Measurements from ENCODE around the gene MCM3AP.
A peak's percentile ranks its signal among the peaks of the same experiment; 100 is the strongest.
"Not testable (repeated sequence)": the region's sequence is repeated elsewhere in the genome, so short reads cannot be mapped to it uniquely, and the experiment has no call there.

The MCM3AP gene

GRCh38 chr21:46311568-46311967 lies 26.2 kb upstream of the MCM3AP start:
- DNase-seq (ENCODE audit: low read depth in 2 of 2) = no peak

GRCh38 chr21:46310260-46310659 lies 24.8 kb upstream of the MCM3AP start:
- not testable (repeated sequence) for DNase-seq (ENCODE audit: low read depth in 2 of 2)

GRCh38 chr21:46308431-46308830 lies 23.0 kb upstream of the MCM3AP start:
- no peak for DNase-seq (ENCODE audit: low read depth in 2 of 2)

DNA sequence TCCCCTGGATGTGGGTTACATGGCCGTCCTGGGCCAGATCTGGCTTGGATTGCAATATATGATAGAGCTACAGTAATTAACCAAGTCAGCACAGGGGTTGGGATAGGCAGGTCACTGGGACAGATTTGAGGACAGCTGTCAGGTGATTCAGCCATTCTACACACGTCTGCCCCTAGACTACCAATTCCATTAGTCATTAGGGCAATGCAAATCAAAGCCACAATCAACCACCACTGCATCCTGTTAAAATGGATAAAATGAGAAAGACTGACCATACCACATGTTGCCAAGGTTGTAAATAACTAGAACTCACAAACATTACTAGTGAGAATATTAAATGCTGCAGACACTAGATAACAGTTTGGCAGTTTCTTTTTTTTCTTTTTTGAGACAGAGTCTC lies 22.2 kb upstream of the MCM3AP start:
- DNase-seq (ENCODE audit: low read depth in 2 of 2) = no peak

DNA sequence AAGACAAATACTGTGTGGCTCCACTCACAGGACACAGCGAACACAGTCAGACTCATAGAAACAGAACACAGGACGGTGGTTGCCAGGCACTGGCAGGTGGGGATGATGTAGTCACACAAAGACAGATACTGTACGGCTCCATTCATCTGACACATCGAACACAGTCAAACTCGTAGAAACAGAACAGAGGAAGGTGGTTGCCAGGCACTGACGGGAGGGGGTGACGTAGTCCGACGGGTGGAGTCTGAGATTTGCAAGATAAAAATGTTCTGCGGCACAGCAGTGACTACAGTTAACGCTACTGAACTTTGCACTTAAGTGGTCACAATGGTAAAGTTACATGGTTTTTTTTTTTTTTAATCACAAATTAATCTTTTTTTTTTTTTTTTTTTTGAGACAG lies 19.5 kb upstream of the MCM3AP start:
- DNase-seq (ENCODE audit: low read depth in 2 of 2) = no peak

DNA sequence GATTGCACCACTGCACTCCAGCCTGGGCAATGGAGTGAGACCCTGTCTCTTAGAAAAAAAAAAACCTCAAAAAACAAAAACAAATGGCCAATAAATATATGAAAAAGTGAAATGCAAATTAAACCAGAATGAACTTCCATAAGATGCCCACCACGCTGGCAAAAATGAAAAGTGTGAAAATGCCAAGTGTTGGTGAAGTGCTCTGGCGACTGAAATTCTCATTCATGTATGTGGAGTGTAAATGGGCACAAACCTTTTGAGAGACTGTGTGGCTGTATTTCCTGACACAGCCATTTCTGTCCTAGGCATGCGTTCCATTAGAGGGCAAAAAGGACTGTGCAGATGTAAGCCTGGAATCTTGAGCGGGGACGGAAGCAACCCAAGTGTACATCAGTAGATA lies 19.0 kb upstream of the MCM3AP start:
- DNase-seq (ENCODE audit: low read depth in 2 of 2) = no peak

DNA sequence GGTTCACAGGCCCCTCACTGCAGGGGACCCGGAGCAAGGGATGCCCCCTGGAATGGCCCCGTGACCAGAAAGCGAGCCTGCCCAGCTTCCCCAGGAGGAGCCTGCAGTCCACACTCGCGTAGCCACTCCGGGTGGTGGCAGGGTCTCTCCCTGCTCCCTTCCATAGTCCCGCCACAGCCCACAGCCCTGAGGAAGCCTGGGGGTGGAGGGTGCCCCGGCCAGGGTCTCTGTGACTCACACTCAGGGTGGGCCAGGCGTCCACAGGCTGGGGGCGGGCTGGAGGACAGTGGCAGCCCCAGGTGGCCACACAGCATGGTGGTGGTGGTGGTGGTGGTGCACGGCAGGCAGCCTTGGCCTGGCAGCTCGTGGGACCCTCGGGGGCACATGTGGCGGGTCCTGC lies 16.3 kb upstream of the MCM3AP start:
- no peak for DNase-seq (ENCODE audit: low read depth in 2 of 2)

- DNase-seq (ENCODE audit: low read depth in 2 of 2) = no peak
Measured at GRCh38 chr21:46299167-46299566, 13.8 kb upstream of the MCM3AP start.

GRCh38 chr21:46297338-46298271 lies 12.2 kb upstream of the MCM3AP start:
- no peak for DNase-seq (ENCODE audit: low read depth in 2 of 2)

- DNase-seq (ENCODE audit: low read depth in 2 of 2) = peak; percentile 46 to 59
Measured at GRCh38 chr21:46295996-46296752, 10.8 kb upstream of the MCM3AP start.

- no peak for DNase-seq (ENCODE audit: low read depth in 2 of 2)
Measured at GRCh38 chr21:46295177-46295770, 9.9 kb upstream of the MCM3AP start.

GRCh38 chr21:46294647-46295176 lies 9.3 kb upstream of the MCM3AP start:
- DNase-seq (ENCODE audit: low read depth in 2 of 2) = no peak

DNA sequence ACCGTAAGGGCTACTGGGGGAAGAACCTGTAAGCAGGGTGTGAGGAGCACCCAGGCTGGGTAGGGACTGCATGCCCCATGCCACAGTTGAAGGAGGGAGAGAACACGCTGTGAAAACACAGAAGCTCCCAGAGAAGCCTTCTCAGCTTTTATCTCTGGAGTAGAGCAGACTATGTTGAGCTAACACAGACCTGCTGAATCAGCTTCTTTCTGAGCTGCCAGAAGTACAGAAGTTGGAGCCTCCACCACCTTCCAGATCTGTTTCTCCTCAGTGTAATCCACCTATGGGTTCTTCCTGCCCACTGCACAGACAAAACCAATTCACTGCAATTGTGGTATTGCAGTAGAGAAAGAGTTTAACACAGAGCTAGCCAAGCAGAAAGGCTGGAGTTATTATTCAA lies 6.2 kb upstream of the MCM3AP start:
- DNase-seq (ENCODE audit: low read depth in 2 of 2) = no peak

- no peak for DNase-seq (ENCODE audit: low read depth in 2 of 2)
Measured at GRCh38 chr21:46289655-46290179, 4.3 kb upstream of the MCM3AP start.

DNA sequence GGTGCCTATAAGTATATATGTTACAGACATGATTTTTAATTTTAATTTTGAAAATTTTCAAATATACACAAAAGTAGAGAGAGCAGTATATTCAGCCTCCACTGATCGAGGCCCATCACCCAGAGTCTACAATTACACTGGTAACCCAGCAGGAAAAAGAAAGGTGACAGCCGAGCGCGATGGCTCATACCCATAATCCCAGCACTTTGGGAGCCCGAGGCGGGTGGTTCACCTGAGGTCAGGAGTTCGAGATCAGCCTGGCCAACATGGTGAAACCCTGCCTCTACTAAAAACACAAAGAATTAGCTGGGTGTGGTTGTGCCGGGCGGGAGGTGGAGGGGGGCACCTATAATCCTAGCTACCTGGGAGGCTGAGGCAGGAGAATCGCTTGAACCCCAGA lies 2.1 kb upstream of the MCM3AP start:
- no peak for DNase-seq (ENCODE audit: low read depth in 2 of 2)

GRCh38 chr21:46286648-46287002 lies 1.2 kb upstream of the MCM3AP start:
- no peak for DNase-seq (ENCODE audit: low read depth in 2 of 2)

DNA sequence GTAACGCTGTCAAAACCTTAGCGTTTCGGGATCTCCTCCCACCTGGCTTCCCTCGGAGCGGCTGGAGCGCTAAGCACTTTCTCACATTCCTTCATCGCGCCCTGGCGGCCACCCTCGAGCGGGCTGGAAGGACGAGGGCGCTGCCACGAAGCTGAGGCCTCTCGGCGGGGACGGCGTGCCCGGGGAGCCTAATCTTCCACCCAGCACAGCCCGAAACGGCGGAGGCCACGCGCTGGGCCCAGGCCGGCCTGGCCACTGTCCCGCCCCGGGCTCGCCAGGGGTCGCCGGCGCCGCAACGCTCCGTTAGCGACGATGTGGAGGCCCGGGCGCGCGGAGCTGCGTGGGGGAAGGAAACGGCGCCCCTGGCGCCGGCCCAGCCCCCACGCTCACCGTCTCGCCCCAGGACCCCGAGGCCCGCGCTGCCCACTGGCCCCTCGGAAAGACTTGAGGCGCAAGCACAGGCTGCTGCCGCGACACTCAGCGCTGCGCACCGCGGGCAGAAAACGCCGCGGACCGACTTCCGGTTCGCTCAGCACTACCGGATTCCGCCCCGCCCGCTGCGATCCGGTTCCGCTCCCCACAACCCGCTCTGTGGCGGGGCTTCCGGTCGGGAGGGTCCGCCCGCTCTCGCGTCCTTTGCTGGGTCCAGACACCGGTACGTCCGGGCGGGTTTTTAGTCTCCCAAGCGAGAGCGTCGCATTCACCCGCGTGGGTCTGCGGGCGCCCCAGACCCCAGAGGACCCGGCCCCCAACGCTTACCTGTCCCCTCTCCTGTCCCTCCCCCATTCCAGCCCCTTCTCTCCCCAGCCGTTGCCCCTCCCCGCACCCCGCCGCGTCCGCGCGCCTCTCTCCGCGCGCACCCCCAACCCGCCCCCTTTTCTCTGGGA lies 593 bp upstream of the MCM3AP start, which contains the start of gene YBEY:
TSS of gene YBEY (plus strand) at position 582 of the 887 bp plus-strand sequence. CDS start 572 bp downstream, outside the sequence.
- DNase-seq (ENCODE audit: low read depth in 2 of 2) = peak; percentile 59 to 81

DNA sequence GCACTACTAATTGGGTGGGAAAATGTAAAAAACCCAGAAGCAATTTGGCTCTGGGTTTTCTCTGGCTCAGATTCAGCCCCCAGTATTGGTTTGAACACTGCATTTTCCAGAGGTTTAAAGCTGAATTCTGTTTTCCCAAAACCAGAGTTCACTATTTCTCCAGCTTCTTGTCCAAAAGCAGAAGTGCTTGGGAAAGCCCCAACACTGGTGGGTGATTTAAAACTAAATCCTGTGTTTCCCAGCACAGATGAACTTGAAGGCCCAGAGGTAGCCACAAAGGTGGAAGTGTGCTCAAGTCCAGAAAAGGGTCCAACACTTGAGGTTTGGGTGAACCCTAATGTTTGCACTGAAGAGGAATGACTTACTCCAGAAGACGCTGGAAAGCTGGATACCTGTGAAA lies 678 bp downstream of the MCM3AP start:
- no peak for DNase-seq (ENCODE audit: low read depth in 2 of 2)

DNA sequence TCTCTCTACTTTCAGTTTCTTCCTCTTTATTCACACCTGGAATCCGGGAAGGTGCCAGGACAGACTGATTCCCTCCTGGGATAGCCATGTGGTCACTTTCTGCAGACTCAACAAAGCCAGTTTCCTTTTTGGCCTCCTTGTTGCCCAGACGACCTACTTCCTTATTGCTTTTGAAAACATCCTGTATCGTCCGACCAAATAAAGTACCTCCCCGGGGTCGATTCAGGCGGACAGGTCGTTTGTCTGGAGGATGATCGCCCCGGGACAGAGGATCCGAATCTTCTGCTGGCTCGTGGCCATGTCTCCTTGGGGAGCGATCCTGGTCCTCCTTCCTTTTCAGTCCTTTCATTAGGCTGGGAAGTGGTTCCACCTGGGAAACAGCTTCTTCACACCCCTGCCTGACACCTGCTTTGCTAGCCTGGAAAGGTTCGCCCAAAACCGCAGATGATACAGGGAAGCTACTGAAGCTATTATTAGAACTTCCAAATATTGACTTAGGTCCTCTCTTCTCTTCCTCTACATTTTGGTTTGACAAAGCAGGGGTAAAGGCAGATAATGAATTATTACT lies 1.2 kb downstream of the MCM3AP start:
- no peak for DNase-seq (ENCODE audit: low read depth in 2 of 2)

DNA sequence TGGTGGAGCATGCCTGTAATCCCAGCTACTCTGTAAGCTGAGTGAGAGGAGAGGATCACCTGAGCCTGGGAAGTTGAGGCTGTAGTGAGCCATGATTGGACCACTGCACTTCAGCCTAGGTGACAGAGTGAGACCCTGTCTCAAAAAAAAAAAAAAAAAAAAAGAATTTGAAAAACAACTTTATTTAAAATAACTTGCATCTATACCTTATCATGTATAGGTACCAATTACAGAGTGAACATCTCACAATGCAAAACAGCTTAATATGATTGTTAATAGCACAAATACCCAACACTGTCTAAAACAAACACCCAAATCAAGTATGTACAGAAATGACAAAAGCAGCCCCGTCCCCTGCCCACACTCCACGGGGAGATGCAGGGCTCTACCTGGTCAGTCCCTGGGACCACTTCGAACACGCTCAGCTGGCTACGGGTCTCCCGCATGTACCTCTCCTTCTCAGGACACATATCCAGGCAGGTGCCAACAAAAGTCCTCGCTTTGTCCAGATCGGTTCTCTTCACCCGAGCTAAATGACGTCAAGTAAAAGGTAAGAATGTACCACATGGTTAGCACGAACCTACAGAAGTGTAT lies 10.5 kb downstream of the MCM3AP start:
- DNase-seq (ENCODE audit: low read depth in 2 of 2) = no peak

All from stimulated activated CD8-positive, alpha-beta memory T cell treated with anti-CD3 and anti-CD28 coated beads, Interleukin-7, amount 100 ng/mL, for 4 hours (primary cell).